ENCODE results near the gene MCM7. TPM values are rescaled to one million over a fixed set of nuclear protein-coding genes. Genes with fewer than 3 reads are reported as not detected.

The MCM7 gene
- polyA plus RNA-seq, 4 donors, result 35.8 to 87.8 (median 63.3) TPM

GRCh38 chr7:100107125-100107737 lies 6.0 kb upstream of the MCM7 start:
- Histone ChIP-seq H3K36me3 (ENCODE audit: control insufficient read depth in 3 of 3, insufficient read depth in 2 of 3, low read depth in 1 of 3, low read length in 3 of 3) (peaks cover 6 to 91% (median 10%) of the 10 kb centered on the region in 3 donors), H3K4me3 (ENCODE audit: low read depth in 1 of 3, low read length in 3 of 3) (no peak overlapping the region), H3K9me3 (ENCODE audit: control insufficient read depth in 2 of 2, insufficient read depth in 1 of 2, low read depth in 1 of 2, low read length in 1 of 2) (no peaks in the 10 kb centered on the region), H3K27ac (ENCODE audit: low read depth in 1 of 3, low read length in 2 of 3) (no peak overlapping the region), H3K4me1 (ENCODE audit: control insufficient read depth in 3 of 3, insufficient read depth in 2 of 3, low read depth in 1 of 3, low read length in 2 of 3) (peaks cover 0 to 3% (median 3%) of the 10 kb centered on the region in 3 donors), H3K27me3 (ENCODE audit: control insufficient read depth in 3 of 3, insufficient read depth in 3 of 3, low read length in 3 of 3) (no peaks in the 10 kb centered on the region)
- DNase-seq (no peak), FAIRE-seq (no peak)
- WGBS, 3 donors, result 83 to 89% (median 86%) methylated on average over 19 to 25 of the region's 25 CpGs

DNA sequence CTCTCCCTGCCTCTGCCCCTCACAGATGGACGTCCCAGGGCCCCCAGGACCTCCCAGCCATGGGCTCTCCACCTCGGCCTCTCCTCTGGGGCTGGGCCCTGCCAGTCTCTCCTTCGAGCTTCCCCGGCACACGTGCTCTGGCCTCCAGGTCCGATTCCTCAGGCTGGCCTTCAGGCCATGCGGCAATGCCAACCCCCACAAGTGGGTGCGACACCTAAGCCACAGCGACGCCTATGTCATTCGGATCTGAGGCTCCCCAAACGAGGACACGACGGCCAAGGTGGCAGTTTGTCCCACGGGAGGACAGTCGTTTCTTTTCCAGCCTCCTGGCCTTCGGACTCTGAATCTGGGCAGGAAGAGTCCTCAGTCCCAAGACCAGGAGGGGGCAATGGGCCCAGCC lies 5.4 kb upstream of the MCM7 start:
- FAIRE-seq (no peak), DNase-seq (no peak)
- Histone ChIP-seq H3K4me1 (ENCODE audit: control insufficient read depth in 3 of 3, insufficient read depth in 2 of 3, low read depth in 1 of 3, low read length in 2 of 3) (peaks cover 0 to 3% (median 3%) of the 10 kb centered on the region in 3 donors), H3K27me3 (ENCODE audit: control insufficient read depth in 3 of 3, insufficient read depth in 3 of 3, low read length in 3 of 3) (no peaks in the 10 kb centered on the region), H3K36me3 (ENCODE audit: control insufficient read depth in 3 of 3, insufficient read depth in 2 of 3, low read depth in 1 of 3, low read length in 3 of 3) (peaks cover 4 to 85% (median 5%) of the 10 kb centered on the region in 3 donors), H3K4me3 (ENCODE audit: low read depth in 1 of 3, low read length in 3 of 3) (no peak overlapping the region), H3K27ac (ENCODE audit: low read depth in 1 of 3, low read length in 2 of 3) (no peak overlapping the region), H3K9me3 (ENCODE audit: control insufficient read depth in 2 of 2, insufficient read depth in 1 of 2, low read depth in 1 of 2, low read length in 1 of 2) (no peaks in the 10 kb centered on the region)
- 78 to 80% (median 80%) methylated on average over 17 of the region's 17 CpGs for WGBS, 3 donors

GRCh38 chr7:100105534-100105933 lies 4.3 kb upstream of the MCM7 start:
- no peak for FAIRE-seq
- Histone ChIP-seq H3K36me3 (ENCODE audit: control insufficient read depth in 3 of 3, insufficient read depth in 2 of 3, low read depth in 1 of 3, low read length in 3 of 3) (peaks cover 3 to 75% (median 5%) of the 10 kb centered on the region in 3 donors), H3K27ac (ENCODE audit: low read depth in 1 of 3, low read length in 2 of 3) (no peak overlapping the region), H3K27me3 (ENCODE audit: control insufficient read depth in 3 of 3, insufficient read depth in 3 of 3, low read length in 3 of 3) (no peaks in the 10 kb centered on the region), H3K9me3 (ENCODE audit: control insufficient read depth in 2 of 2, insufficient read depth in 1 of 2, low read depth in 1 of 2, low read length in 1 of 2) (no peaks in the 10 kb centered on the region), H3K4me3 (ENCODE audit: low read depth in 1 of 3, low read length in 3 of 3) (no peak overlapping the region), H3K4me1 (ENCODE audit: control insufficient read depth in 3 of 3, insufficient read depth in 2 of 3, low read depth in 1 of 3, low read length in 2 of 3) (peaks cover 0 to 3% (median 3%) of the 10 kb centered on the region in 3 donors)
- DNase-seq, result no peak
- WGBS, 3 donors, result 96 to 100% (median 98%) methylated on average over 4 of the region's 4 CpGs

- H3K36me3 ChIP-seq (ENCODE audit: control insufficient read depth in 3 of 3, insufficient read depth in 2 of 3, low read depth in 1 of 3, low read length in 3 of 3), result peaks cover 7 to 70% (median 9%) of the 10 kb centered on the region in 3 donors
- no peak overlapping the region for H3K27ac ChIP-seq (ENCODE audit: low read depth in 1 of 3, low read length in 2 of 3)
- no peak for FAIRE-seq
- DNase-seq, result no peak
- H3K4me1 ChIP-seq (ENCODE audit: control insufficient read depth in 3 of 3, insufficient read depth in 2 of 3, low read depth in 1 of 3, low read length in 2 of 3), result peaks cover 3 to 15% (median 9%) of the 10 kb centered on the region in 3 donors
- no peak overlapping the region for H3K4me3 ChIP-seq (ENCODE audit: low read depth in 1 of 3, low read length in 3 of 3)
- H3K9me3 ChIP-seq (ENCODE audit: control insufficient read depth in 2 of 2, insufficient read depth in 1 of 2, low read depth in 1 of 2, low read length in 1 of 2), result no peaks in the 10 kb centered on the region
- no peaks in the 10 kb centered on the region for H3K27me3 ChIP-seq (ENCODE audit: control insufficient read depth in 3 of 3, insufficient read depth in 3 of 3, low read length in 3 of 3)
- 85 to 92% (median 88%) methylated on average over 17 of the region's 17 CpGs for WGBS, 3 donors
These were observed 2.0 kb upstream of the MCM7 start for GRCh38 chr7:100102950-100103840.

DNA sequence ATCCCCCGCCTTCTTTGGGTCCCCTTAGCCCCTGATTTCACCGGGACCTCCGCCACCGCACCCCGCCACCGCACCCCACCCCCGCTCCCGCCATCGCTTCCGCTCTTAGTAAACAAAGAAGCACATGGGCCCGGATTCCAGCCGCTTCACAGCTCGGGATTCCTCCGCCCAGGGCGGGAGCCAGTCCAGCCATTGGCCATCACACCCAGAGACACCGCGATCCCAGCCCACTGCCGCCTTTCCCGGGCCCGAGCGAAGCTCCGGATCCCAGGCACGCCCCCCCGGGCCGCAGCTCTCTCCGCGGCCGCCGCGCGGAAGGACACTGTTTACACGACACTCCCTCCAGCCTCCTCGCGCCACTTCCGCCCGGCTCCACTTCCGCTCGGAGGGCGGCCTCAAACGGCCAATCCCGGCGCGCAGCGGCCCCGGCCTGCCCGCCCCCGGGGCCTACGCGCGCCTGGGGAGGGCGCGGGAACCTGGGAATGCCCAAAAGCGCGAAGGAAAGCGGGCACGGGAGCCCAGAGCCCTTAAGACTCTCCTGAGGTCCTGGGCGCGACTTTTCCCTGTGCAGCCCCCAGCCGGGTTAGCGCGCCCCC lies 679 bp downstream of the MCM7 start:
- H3K4me1 ChIP-seq (ENCODE audit: control insufficient read depth in 3 of 3, insufficient read depth in 2 of 3, low read depth in 1 of 3, low read length in 2 of 3), result peaks cover 3 to 15% (median 9%) of the 10 kb centered on the region in 3 donors
- FAIRE-seq (no peak), DNase-seq (peak; percentile 93 to 99)
- H3K36me3 ChIP-seq (ENCODE audit: control insufficient read depth in 3 of 3, insufficient read depth in 2 of 3, low read depth in 1 of 3, low read length in 3 of 3), result peaks cover 19 to 70% (median 25%) of the 10 kb centered on the region in 3 donors
- H3K27ac ChIP-seq (ENCODE audit: low read depth in 1 of 3, low read length in 2 of 3), result peak overlapping the region; percentile 53 to 98 (median 87)
- WGBS, 3 donors, result 0 to 1% (median 1%) methylated on average over 46 to 61 of the region's 61 CpGs
- H3K9me3 ChIP-seq (ENCODE audit: control insufficient read depth in 2 of 2, insufficient read depth in 1 of 2, low read depth in 1 of 2, low read length in 1 of 2), result no peaks in the 10 kb centered on the region
- H3K27me3 ChIP-seq (ENCODE audit: control insufficient read depth in 3 of 3, insufficient read depth in 3 of 3, low read length in 3 of 3), result no peaks in the 10 kb centered on the region
- H3K4me3 ChIP-seq (ENCODE audit: low read depth in 1 of 3, low read length in 3 of 3), result peak overlapping the region; percentile 80 to 96 (median 89)

DNA sequence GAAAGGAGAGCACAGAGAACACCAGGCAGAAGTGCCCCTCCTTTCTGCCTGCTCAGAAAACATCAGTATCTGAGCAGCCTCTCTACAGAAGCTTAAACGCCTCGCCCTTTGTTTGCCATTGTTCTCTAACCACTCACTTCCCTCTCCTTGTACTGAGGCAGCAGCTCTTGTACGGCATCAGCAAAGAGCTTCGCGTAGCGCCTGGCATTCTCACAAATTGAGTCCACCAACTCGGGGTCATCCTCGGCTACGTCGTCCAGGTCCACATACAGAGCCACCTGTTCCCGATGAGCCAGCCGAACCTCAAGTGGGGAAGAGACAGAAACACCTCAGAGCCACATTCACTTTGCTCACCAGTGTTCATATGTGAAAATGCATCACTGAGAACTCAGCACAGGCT lies 1.7 kb downstream of the MCM7 start:
- Histone ChIP-seq H3K4me1 (ENCODE audit: control insufficient read depth in 3 of 3, insufficient read depth in 2 of 3, low read depth in 1 of 3, low read length in 2 of 3) (peaks cover 3 to 15% (median 9%) of the 10 kb centered on the region in 3 donors), H3K9me3 (ENCODE audit: control insufficient read depth in 2 of 2, insufficient read depth in 1 of 2, low read depth in 1 of 2, low read length in 1 of 2) (no peaks in the 10 kb centered on the region), H3K27me3 (ENCODE audit: control insufficient read depth in 3 of 3, insufficient read depth in 3 of 3, low read length in 3 of 3) (no peaks in the 10 kb centered on the region), H3K27ac (ENCODE audit: low read depth in 1 of 3, low read length in 2 of 3) (peak overlapping the region in 1 of 3 donors; percentile 5), H3K36me3 (ENCODE audit: control insufficient read depth in 3 of 3, insufficient read depth in 2 of 3, low read depth in 1 of 3, low read length in 3 of 3) (peaks cover 22 to 68% (median 30%) of the 10 kb centered on the region in 3 donors), H3K4me3 (ENCODE audit: low read depth in 1 of 3, low read length in 3 of 3) (peak overlapping the region in 2 of 3 donors; percentile 89 to 96)
- 30 to 54% (median 53%) methylated on average over 12 of the region's 12 CpGs for WGBS, 3 donors
- FAIRE-seq (no peak), DNase-seq (no peak)

- Histone ChIP-seq H3K36me3 (ENCODE audit: control insufficient read depth in 3 of 3, insufficient read depth in 2 of 3, low read depth in 1 of 3, low read length in 3 of 3) (peaks cover 28 to 67% (median 36%) of the 10 kb centered on the region in 3 donors), H3K27ac (ENCODE audit: low read depth in 1 of 3, low read length in 2 of 3) (no peak overlapping the region), H3K4me3 (ENCODE audit: low read depth in 1 of 3, low read length in 3 of 3) (no peak overlapping the region), H3K9me3 (ENCODE audit: control insufficient read depth in 2 of 2, insufficient read depth in 1 of 2, low read depth in 1 of 2, low read length in 1 of 2) (no peaks in the 10 kb centered on the region), H3K4me1 (ENCODE audit: control insufficient read depth in 3 of 3, insufficient read depth in 2 of 3, low read depth in 1 of 3, low read length in 2 of 3) (peaks cover 3 to 15% (median 9%) of the 10 kb centered on the region in 3 donors), H3K27me3 (ENCODE audit: control insufficient read depth in 3 of 3, insufficient read depth in 3 of 3, low read length in 3 of 3) (no peaks in the 10 kb centered on the region)
- DNase-seq (no peak), FAIRE-seq (no peak)
- WGBS, 3 donors, result 74 to 83% (median 78%) methylated on average over 10 of the region's 10 CpGs
These were observed 2.3 kb downstream of the MCM7 start for GRCh38 chr7:100098913-100099312.

DNA sequence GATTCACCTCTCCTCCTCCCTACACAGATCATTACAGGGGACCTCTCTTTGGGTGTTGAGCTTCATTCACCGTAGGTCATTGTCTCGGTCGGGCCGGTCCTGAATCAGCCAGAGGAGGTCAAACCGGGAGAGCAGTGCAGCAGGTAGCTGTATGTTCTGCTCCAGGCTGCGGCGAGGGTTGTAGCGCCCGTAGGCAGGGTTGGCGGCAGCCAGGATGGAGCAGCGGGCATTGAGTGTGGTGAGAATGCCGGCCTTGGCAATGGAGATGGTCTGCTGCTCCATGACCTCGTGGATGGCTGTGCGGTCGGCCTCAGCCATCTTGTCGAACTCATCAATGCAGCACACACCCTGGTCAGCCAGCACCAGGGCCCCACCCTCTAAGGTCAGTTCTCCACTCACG lies 5.5 kb downstream of the MCM7 start:
- peaks cover 41 to 83% (median 46%) of the 10 kb centered on the region in 3 donors for H3K36me3 ChIP-seq (ENCODE audit: control insufficient read depth in 3 of 3, insufficient read depth in 2 of 3, low read depth in 1 of 3, low read length in 3 of 3)

More for the DNA sequence above, 5.5 kb downstream of the MCM7 start:
- DNase-seq, result no peak
- WGBS, 3 donors, result 90 to 93% (median 91%) methylated on average over 17 of the region's 17 CpGs
- no peak for FAIRE-seq
- Histone ChIP-seq H3K4me1 (ENCODE audit: control insufficient read depth in 3 of 3, insufficient read depth in 2 of 3, low read depth in 1 of 3, low read length in 2 of 3) (peaks cover 3 to 11% (median 6%) of the 10 kb centered on the region in 3 donors), H3K4me3 (ENCODE audit: low read depth in 1 of 3, low read length in 3 of 3) (no peak overlapping the region), H3K9me3 (ENCODE audit: control insufficient read depth in 2 of 2, insufficient read depth in 1 of 2, low read depth in 1 of 2, low read length in 1 of 2) (no peaks in the 10 kb centered on the region), H3K27me3 (ENCODE audit: control insufficient read depth in 3 of 3, insufficient read depth in 3 of 3, low read length in 3 of 3) (no peaks in the 10 kb centered on the region), H3K27ac (ENCODE audit: low read depth in 1 of 3, low read length in 2 of 3) (no peak overlapping the region)

All from small intestine (tissue), 7 donors.